Measurements from ENCODE around the gene RPS14. TPM values are rescaled to one million over a fixed set of nuclear protein-coding genes. Genes with fewer than 3 reads are reported as not detected.

The RPS14 gene
- total RNA-seq, 1 experiment from 2014 or later: 1,800 TPM

DNA sequence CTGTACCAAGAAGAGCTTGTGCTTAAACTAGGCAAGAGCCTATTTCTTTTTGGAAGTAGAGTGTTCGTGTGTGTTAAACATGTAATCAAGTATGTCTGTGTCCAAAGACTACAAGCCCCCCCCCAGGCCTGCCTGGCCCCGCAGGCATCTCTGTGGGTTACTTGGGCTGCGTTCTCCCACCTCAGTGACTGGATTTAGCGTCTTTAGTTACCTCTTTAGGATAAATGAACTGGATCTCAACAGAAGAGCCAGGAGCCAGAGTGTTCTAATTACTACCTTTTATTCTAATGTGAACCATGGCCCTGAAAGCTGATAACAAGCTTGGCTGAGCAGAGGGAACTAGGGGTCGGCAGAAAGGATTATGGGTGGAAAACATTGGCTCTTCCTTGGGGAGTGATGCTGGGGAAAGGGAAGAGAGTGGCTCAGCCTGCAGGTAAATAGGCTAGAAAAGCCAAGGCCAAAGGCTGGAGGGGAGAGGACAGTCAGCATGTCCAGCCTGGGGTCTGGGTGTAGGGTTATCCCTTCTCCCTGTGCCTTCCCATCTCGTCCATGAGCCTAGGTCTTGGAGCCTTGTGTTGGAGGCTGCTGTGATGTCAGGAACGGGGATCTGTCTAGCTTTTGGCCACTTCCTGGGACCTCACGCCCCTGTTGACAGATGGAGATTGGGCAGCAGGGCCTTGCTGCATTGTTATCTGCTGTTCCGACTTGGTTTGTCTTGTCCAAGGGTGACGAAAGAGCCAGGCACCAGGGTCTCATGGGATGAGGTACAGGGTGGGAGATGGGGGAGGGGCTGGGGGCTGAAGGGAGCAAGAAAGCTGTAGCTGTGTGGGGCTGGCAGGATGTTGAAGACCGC, 47.9 kb downstream of the RPS14 start:
- DNase-seq (ENCODE audit: low read depth): no peak

GRCh38 chr5:150401076-150401375, 48.5 kb downstream of the RPS14 start:
- no peak for DNase-seq (ENCODE audit: low read depth)

DNA sequence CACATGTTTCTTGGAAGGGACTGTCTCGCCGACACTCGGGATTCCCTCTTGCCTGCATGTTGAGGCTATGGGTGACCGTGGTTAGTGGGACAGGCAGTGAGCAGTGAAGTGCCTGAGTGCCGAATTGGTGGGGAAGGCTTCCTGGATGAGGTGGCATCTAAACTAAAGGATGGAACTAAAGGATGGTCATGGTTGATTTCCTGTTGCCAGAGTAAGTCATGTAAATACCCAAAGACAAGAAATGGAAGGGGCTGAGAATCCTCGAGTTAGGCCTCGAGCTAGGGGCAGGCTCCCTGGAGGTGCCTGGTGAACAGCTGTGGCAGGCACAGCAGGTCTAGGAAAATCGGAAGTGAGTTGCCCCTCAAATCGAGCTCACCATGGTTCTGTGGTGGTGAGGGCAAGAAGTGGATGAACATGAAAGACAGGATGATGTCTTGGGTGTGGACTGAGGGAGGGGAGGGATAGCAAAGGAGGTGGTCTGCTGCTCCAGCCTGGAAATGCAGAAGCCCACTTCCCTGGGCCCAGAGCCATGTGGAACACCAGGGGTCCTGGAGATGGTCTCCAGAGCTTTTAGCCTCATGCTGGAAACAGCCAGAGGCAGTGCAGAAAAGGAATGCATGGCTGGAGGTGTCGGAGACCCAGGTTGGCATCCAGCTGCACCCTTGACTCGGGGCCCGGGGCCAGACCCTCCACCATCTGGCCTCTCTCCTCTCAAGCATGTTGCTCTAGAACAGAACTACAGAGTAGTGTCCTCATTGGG, 49.0 kb downstream of the RPS14 start:
- no peak for DNase-seq (ENCODE audit: low read depth)

- no peak for DNase-seq (ENCODE audit: low read depth)
Measured at GRCh38 chr5:150399524-150400211, 49.9 kb downstream of the RPS14 start.

- DNase-seq (ENCODE audit: low read depth): no peak
Measured at GRCh38 chr5:150398722-150399523, 50.6 kb downstream of the RPS14 start.

DNA sequence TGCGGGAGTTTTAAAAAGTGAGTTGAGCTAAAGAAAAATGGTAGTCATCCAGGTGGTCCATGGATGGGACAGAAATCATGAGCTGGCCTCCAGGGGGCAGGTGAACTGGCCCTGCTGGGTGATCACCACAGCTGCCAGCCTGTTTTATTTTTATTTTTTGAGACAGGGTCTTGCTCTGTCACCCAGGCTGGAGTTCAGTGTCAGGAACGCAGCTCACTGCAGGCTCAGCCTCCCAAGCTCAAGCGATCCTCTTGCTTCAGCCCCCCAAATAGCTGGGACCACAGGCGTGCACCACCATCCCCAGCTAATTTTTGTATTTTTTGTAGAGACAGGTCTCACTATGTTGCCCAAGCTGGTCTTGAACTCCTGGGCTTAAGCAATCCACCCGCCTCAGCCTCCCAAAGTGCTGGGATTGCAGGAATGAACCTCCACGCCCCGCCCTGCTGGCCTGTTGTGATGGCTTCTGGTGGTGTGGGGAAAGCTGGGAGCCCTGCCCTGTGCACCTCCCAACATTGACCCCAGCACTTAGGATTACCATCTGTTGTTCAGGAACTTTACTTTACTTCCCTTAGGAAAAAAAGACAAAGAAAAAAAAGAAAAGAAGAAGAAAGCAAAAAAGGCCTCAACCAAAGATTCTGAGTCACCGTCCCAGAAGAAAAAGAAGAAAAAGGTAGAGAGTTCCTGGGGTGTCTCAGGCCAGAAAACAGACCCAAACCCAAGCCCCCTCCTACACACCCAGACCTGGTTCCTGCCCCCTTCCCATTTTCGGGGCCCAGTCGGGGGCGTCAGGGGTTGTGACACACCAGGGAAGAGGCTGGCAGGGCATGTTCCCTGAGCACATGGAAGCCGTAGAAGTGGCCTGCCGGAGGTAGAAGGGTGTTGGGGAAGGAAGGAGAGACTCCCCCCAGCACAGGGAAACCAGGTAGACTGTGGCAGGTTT, 51.5 kb downstream of the RPS14 start:
- DNase-seq (ENCODE audit: low read depth): no peak

- no peak for DNase-seq (ENCODE audit: low read depth)
Measured at GRCh38 chr5:150397146-150397781, 52.3 kb downstream of the RPS14 start.

- no peak for DNase-seq (ENCODE audit: low read depth)
Measured at GRCh38 chr5:150396267-150396666, 53.3 kb downstream of the RPS14 start.

DNA sequence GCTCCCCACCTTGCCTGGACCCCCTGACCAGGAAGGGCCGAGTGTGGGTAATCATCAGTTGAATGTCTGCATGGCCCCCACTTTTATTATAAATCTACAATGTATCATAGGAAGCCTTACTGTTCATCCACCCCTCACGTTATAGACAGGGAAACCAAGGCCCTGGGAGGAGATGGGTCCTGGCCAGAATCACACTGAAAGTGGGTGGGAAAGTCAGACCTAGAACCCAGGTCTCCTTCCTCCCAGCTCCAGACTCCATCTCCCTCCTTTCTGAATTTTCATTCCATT, 53.9 kb downstream of the RPS14 start:
- DNase-seq (ENCODE audit: low read depth): no peak

DNA sequence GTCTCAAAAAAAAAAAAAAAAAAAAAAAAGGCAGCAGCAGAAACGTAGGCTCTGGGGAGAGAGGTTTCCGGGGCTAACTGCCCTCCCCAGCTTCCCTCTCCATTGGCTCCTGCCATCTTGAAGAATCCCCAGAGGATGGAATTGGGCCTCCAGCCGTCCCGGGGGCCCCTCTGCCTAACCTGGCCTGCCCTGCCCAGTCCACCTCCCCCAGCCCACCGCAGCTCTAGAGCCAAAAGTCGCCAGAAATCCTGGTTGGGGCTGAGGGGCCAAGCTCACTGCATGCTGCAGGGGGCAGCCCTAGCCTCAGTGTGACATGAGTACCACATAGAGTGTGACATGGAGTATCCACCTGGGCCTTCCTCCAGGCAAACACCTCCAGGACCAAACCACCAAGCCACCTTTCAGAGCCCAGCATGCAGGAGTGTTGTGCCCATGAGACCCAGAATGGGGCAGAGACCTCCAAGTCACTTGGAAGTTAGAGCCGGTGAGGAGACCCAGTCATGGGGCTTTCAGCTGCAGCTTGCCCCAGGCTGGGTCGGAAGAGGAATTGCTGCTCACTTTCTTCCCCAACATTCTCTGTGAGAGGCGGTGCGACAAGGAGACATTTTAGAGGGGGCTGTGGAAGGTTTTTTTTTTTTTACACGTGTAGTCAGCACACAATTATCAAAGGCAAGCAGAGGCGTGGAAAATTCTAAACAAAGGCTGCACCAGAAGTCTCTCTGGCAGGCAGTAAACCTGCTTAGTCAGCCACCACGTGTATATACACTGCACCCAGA, 54.4 kb downstream of the RPS14 start:
- no peak for DNase-seq (ENCODE audit: low read depth)

- DNase-seq (ENCODE audit: low read depth): peak; percentile 29
Measured at GRCh38 chr5:150394131-150394530, 55.4 kb downstream of the RPS14 start.

DNA sequence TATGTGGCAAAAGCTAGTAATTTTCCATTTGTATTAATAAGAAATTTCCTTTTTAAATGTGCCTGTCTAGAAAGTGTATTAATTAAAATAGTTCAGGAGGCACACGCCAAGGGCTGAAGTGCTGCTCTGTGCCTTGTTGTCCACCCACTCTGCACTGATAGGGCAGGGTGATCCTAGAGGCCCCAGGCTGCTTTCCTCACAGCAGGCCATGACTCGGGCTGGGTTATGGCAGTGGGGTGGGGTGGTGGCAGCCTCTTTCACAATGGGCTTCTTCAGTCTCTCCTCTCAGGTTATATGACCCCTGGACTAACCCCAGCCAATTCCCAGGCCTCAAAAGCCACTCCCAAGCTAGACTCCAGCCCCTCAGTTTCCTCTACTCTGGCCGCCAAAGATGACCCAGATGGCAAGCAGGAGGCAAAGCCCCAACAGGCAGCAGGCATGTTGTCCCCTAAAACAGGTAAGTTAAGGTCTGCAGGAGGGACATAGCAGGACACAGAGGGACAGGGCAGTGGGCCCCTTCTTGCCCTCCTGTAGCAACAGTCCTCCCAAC, 56.4 kb downstream of the RPS14 start:
- DNase-seq (ENCODE audit: low read depth): no peak

DNA sequence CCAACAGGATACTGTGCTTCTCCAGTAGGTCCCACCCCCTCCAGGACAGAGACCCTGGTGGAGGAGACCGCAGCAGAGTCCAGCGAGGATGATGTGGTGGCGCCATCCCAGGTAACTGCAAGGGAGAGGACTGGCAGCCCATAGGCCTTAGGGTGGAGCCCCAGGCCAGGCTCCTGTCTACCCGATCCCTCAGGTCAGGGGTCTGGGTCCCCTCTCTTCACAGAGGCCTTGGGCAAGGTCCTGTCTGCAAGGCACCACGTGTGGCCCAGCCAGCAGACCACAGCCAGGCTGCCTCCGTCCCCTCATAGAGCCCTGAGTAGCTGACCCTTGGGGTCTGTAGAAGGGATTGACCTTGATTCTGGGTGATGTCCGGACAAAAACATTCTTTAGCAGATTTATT, 56.9 kb downstream of the RPS14 start:
- DNase-seq (ENCODE audit: low read depth): no peak

Other genes with a start within 250 kb of the RPS14 start
- not detected in 2 replicates for gene CAMK2A, start 160.0 kb downstream of the RPS14 start, total RNA-seq (2014; rRNA removed; shearing (Covaris generic))
- 0.20 and 0.82 TPM in 2 replicates for gene ARSI, start 146.8 kb downstream of the RPS14 start, total RNA-seq (2014; rRNA removed; shearing (Covaris generic))
- gene TCOF1, start 92.0 kb downstream of the RPS14 start, total RNA-seq (2014; rRNA removed; shearing (Covaris generic)): 84.9 and 92.9 TPM in 2 replicates
- 0.17 and 1.2 TPM in 2 replicates for gene CD74, start 36.8 kb downstream of the RPS14 start, total RNA-seq (2014; rRNA removed; shearing (Covaris generic))
- gene NDST1, start 58.4 kb upstream of the RPS14 start, total RNA-seq (2014; rRNA removed; shearing (Covaris generic)): 47.6 and 58.6 TPM in 2 replicates
- gene SYNPO, start 190.9 kb upstream of the RPS14 start, total RNA-seq (2014; rRNA removed; shearing (Covaris generic)): 5.3 and 6.8 TPM in 2 replicates
- not detected in 2 replicates for gene MYOZ3, start 211.5 kb upstream of the RPS14 start, total RNA-seq (2014; rRNA removed; shearing (Covaris generic))

All from HT1080 (cell line).